GM18498 (cell line): ENCODE data around the gene SHLD3.
"Not testable (repeated sequence)": the region's sequence is repeated elsewhere in the genome, so short reads cannot be mapped to it uniquely, and the experiment has no call there.

Experiments used
- ATAC-seq: cut with Tn5 transposase; IDR thresholded peaks from one replicate; pipeline ENCODE4 v1.9.1; 2021; ENCODE audit warnings: mild to moderate bottlenecking, moderate library complexity; ENCODE audit not compliant: unreplicated experiment

The SHLD3 gene

GRCh38 chr5:65676056-65676455, 51.2 kb downstream of the SHLD3 start:
- ATAC-seq, result not testable (repeated sequence)
